GM23338 (cell line): ENCODE data around the gene MYCL.

ENCODE experiments used
- CTCF ChIP-seq, 2 experiments: fragments of 200-600 bp in 1 of 2; sonication (generic) in 1 of 2; conservative IDR thresholded peaks; 2 replicates each; pipeline versions ENCODE4 v1.5.1 to v1.6.1; 2016 to 2017; ENCODE audit warnings: antibody characterized with exemption in 2 of 2, low read depth in 2 of 2, mild to moderate bottlenecking in 2 of 2, moderate library complexity in 1 of 2
- ETS1 ChIP-seq: IDR thresholded peaks from 2 replicates; pipeline ENCODE4 v1.6.1; 2016; ENCODE audit warnings: antibody characterized with exemption
- EZH2 ChIP-seq: fragments of 200-600 bp; sonication (generic); IDR thresholded peaks from one replicate; pipeline ENCODE4 v1.8.0; 2017; ENCODE audit warnings: antibody characterized with exemption, mild to moderate bottlenecking, low read depth; ENCODE audit not compliant: unreplicated experiment
- EZH2phosphoT487 ChIP-seq: fragments of 200-600 bp; sonication (generic); IDR thresholded peaks from one replicate; pipeline ENCODE4 v1.8.1; 2018; ENCODE audit warnings: antibody characterized with exemption; ENCODE audit not compliant: unreplicated experiment
- NANOG ChIP-seq: IDR thresholded peaks from 2 replicates; pipeline ENCODE4 v1.6.1; 2016; ENCODE audit warnings: antibody characterized with exemption, borderline replicate concordance
- POLR2AphosphoS5 ChIP-seq: IDR thresholded peaks from 2 replicates; pipeline ENCODE4 v1.6.1; 2016; ENCODE audit warnings: antibody characterized with exemption, low read depth
- REST ChIP-seq: IDR thresholded peaks from one replicate; pipeline ENCODE4 v1.6.1; 2018; ENCODE audit warnings: antibody characterized with exemption; ENCODE audit not compliant: unreplicated experiment
- STAT1 ChIP-seq: IDR thresholded peaks from one replicate; pipeline ENCODE4 v1.6.1; 2016; ENCODE audit warnings: antibody characterized with exemption; ENCODE audit not compliant: unreplicated experiment
- ZNF114 ChIP-seq: fragments of 250-450 bp; sonication (Bioruptor Pico); IDR thresholded peaks from 2 replicates; pipeline ENCODE4 v1.5.0; 2020; ENCODE audit warnings: mild to moderate bottlenecking, moderate library complexity

GRCh38 chr1:39922251-39922688 is 20.6 kb upstream of the MYCL start:
- TF ChIP-seq CTCF (conservative IDR thresholded peaks at IDR 0.05; ENCODE audit: low read depth in 2 of 2), result no peak
- no peak for TF ChIP-seq EZH2
- no peak for TF ChIP-seq EZH2phosphoT487
- no peak for TF ChIP-seq REST
- TF ChIP-seq POLR2AphosphoS5, result peak; percentile 37; the same call in 1 of the 2 replicates
- TF ChIP-seq ETS1, result peak; percentile 87; the same call in 1 of the 2 replicates
- TF ChIP-seq STAT1, result no peak
- TF ChIP-seq NANOG, result no peak
- no peak for TF ChIP-seq ZNF114 (CRISPR knock-in tag)
